Transverse colon (tissue), 4 donors: ENCODE data around the gene FCMR. TPM values are rescaled to one million over a fixed set of nuclear protein-coding genes. Genes with fewer than 3 reads are reported as not detected.

ENCODE experiments used
- DNase-seq: peaks from one replicate; pipeline ENCODE4 v3.0.0-alpha.2; 2019
- H3K27ac ChIP-seq, 4 donors: fragments of 200-600 bp; sonication (generic); 2 replicates each; pipeline ENCODE4 v1.5.1; 2016 to 2018; ENCODE audit warnings: inconsistent platforms in 4 of 4
- H3K27me3 ChIP-seq: fragments of 200-600 bp; sonication (generic); 2 replicates; pipeline ENCODE4 v1.5.1; 2017; ENCODE audit warnings: inconsistent platforms
- H3K36me3 ChIP-seq, 4 donors: fragments of 200-600 bp; sonication (generic); 2 replicates each; pipeline ENCODE4 v1.5.1; 2017 to 2019; ENCODE audit warnings: inconsistent platforms in 4 of 4
- H3K4me1 ChIP-seq, 4 donors: fragments of 200-600 bp; sonication (generic); 2 replicates each; pipeline ENCODE4 v1.5.1; 2017 to 2020; ENCODE audit warnings: inconsistent platforms in 4 of 4
- H3K4me3 ChIP-seq, 4 donors: fragments of 200-600 bp; sonication (generic); 1 replicate in 1 of 4; 2 replicates in 3 of 4; pipeline versions ENCODE4 v1.5.1 to v1.6.1; 2017 to 2019; ENCODE audit warnings: inconsistent platforms in 4 of 4
- H3K9me3 ChIP-seq, 2 donors: fragments of 200-600 bp; sonication (generic); 2 replicates each; pipeline ENCODE4 v1.5.1; 2017 to 2019; ENCODE audit warnings: inconsistent platforms in 2 of 2
- EP300 ChIP-seq: sonication (generic); formaldehyde crosslinking; IDR thresholded peaks from one replicate; pipeline ENCODE4 v1.6.1; 2017; ENCODE audit warnings: antibody characterized with exemption, low read depth
- POLR2A ChIP-seq: fragments of 450-650 bp; IDR thresholded peaks from one replicate; pipeline ENCODE4 v1.6.1; 2016; ENCODE audit warnings: antibody characterized with exemption, mild to moderate bottlenecking, moderate library complexity
- POLR2AphosphoS5 ChIP-seq, 3 donors: sonication (generic); formaldehyde crosslinking; IDR thresholded peaks; one replicate each; pipeline ENCODE4 v1.6.1; 2016; ENCODE audit warnings: antibody characterized with exemption in 3 of 3
- WGBS, 2 donors: methylation state at CpG; one replicate each; pipeline ENCODE4 v1.1.5; 2018; ENCODE audit warnings: low coverage in 1 of 2; 5-methylcytosine and 5-hydroxymethylcytosine counted together
- in situ Hi-C, 4 donors: fragments of 200-750 bp; cut with MboI; loops; one replicate each; pipeline versions ENCODE4 v1.15.0 to v1.15.1; 2017; ENCODE audit warnings: low sequenced_read_pairs in 3 of 4, low pct_ligation_motif_present in 1 of 4, low pct_unique_long_range_greater_than_20kb in 1 of 4
- intact Hi-C: fragments of 100-400 bp; cut with DNase I; formaldehyde crosslinking; loops from one replicate; pipeline ENCODE4 v1.15.1; 2023; ENCODE audit warnings: low total_unique reads
- total RNA-seq, 4 donors: library from RNA; depleted of rRNA; stranded (reverse); fragments of >200 nt; gene quantifications; one replicate each; pipeline ENCODE4 v1.1.0, GENCODE V29; 2016
- TF ChIP-seq, protein P1 (sequence below), 5 experiments: fragments of 200-600 bp in 3 of 5; fragments of 450-650 bp in 2 of 5; sonication (generic) in 3 of 5; IDR thresholded peaks; 1 replicate in 2 of 5; 2 replicates in 3 of 5; pipeline ENCODE4 v1.5.1; 2016 to 2017; ENCODE audit warnings: antibody characterized with exemption in 5 of 5, inconsistent platforms in 3 of 5, mild to moderate bottlenecking in 2 of 5, moderate library complexity in 1 of 5

The FCMR gene
- total RNA-seq, 4 donors from 2014 or later, result 1.00 to 51.6 (median 15.9) TPM

DNA sequence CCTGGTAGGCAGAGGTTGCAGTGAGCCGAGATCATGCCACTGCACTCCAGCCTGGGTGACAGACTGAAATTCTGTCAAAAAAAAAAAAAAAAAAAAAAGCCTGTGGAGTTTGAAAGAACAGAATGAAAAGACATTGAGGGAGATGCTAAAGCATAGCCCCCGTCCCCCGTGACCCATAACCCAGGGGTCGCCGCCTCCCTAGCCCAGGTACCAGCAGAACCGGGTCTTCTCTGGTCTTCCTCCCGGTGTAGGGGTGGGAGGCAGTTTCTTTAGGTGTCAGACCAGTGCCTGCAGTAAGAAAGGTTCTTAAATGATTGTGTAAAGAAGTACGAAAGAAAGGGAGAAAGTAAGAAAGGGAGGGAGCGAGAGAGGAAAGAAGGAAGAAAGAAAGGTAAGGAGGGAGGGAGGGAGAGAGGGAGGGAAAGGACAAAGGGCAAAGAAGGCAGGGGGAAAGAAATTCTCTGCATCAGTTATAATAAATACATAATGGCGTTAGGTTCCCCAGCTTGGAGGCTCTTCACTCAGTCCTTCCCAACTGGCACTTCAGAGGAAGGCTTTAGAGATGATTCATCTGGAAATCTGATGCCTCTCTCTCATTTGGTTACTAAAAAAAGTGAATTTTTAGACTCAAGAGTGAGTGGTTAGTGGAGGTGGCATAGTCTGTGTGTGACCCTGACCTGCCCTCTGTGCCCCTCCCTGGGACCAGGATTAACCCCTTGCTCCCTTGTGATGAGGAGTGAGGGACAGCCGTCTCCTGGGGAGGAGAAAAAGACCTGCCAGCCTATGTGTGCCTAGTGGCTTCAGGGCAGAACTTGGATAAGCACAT, 23.4 kb downstream of the FCMR start:
- intact Hi-C loops, result no loop called here
- TF ChIP-seq, protein P1, sequence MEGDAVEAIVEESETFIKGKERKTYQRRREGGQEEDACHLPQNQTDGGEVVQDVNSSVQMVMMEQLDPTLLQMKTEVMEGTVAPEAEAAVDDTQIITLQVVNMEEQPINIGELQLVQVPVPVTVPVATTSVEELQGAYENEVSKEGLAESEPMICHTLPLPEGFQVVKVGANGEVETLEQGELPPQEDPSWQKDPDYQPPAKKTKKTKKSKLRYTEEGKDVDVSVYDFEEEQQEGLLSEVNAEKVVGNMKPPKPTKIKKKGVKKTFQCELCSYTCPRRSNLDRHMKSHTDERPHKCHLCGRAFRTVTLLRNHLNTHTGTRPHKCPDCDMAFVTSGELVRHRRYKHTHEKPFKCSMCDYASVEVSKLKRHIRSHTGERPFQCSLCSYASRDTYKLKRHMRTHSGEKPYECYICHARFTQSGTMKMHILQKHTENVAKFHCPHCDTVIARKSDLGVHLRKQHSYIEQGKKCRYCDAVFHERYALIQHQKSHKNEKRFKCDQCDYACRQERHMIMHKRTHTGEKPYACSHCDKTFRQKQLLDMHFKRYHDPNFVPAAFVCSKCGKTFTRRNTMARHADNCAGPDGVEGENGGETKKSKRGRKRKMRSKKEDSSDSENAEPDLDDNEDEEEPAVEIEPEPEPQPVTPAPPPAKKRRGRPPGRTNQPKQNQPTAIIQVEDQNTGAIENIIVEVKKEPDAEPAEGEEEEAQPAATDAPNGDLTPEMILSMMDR (IDR thresholded peaks at IDR 0.05), result no peak
- TF ChIP-seq EP300, result no peak
- TF ChIP-seq POLR2AphosphoS5 (IDR thresholded peaks at IDR 0.05), result no peak
- no peak for TF ChIP-seq POLR2A

DNA sequence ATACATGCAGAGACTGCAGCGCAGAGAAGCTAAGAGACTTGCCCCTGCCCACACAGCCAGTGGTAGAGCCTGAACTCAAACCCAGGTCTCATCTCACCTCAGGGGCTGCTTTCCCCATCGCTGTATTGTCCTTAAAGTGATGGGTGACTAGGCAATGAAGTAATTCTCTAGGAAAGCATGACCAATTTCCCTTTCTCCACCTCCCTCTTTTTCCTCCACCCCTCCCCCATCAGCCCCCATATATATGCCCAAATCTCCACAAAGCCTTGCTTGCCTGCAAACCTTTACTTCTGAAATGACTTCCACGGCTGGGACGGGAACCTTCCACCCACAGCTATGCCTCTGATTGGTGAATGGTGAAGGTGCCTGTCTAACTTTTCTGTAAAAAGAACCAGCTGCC, 24.6 kb downstream of the FCMR start, which contains the start of gene IL24:
Gene IL24 (plus strand): TSS at position 269 of the 400 bp plus-strand sequence. CDS start 390 bp downstream, outside the sequence.
- H3K27ac ChIP-seq, result no peak within 1 kb of the TSS
- 44 to 77% methylated on average over 3 to 4 of the region's 4 CpGs for WGBS, 2 donors
- no peaks in the 10 kb centered on the region for H3K9me3 ChIP-seq
- no peak within 1 kb of the TSS for H3K4me3 ChIP-seq
- in situ Hi-C loops, result no loop called here
- DNase-seq, result no peak
- intact Hi-C loops, result no loop called here
- peaks cover 0 to 7% (median 0%) of the 10 kb centered on the region in 4 donors for H3K4me1 ChIP-seq
- peaks cover 6% of the 10 kb centered on the region for H3K27me3 ChIP-seq
- TF ChIP-seq, protein P1 (IDR thresholded peaks at IDR 0.05), result no peak
- no peak for TF ChIP-seq POLR2A
- no peaks in the 10 kb centered on the region for H3K36me3 ChIP-seq

More for the DNA sequence above, 23.4 kb downstream of the FCMR start:
- Histone ChIP-seq H3K27ac (no peak overlapping the region), H3K36me3 (no peaks in the 10 kb centered on the region), H3K9me3 (no peaks in the 10 kb centered on the region), H3K4me3 (no peak overlapping the region), H3K27me3 (peaks cover 5% of the 10 kb centered on the region), H3K4me1 (peaks cover 0 to 7% (median 0%) of the 10 kb centered on the region in 4 donors)
- DNase-seq, result no peak
- in situ Hi-C loops, result no loop called here
- WGBS, 2 donors, result 79 to 86% methylated on average over 4 to 11 of the region's 11 CpGs

DNA sequence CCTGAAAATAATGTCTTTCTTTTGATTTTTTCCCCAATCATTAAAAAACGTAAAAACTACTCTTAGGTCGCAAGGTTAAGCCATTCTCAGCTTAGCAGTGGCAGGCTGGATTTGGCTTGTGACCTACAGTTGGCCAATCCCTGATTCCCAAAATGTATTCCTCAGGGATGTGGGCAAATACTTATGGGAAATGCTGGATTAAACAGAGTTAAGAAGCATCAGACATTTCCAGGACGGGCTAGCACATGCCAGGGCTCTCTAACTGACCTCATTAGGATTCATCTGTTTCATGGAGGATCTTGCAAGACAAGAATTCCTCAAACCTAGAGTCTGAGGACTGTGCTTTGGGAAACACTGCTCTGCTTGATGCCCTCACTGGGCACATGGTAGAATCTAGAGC, 25.5 kb downstream of the FCMR start:
- Histone ChIP-seq H3K36me3 (no peaks in the 10 kb centered on the region), H3K27ac (no peak overlapping the region)
- no peak for TF ChIP-seq EP300
- TF ChIP-seq POLR2AphosphoS5 (IDR thresholded peaks at IDR 0.05), result no peak
- TF ChIP-seq POLR2A, result no peak
- TF ChIP-seq, protein P1 (IDR thresholded peaks at IDR 0.05), result no peak

DNA sequence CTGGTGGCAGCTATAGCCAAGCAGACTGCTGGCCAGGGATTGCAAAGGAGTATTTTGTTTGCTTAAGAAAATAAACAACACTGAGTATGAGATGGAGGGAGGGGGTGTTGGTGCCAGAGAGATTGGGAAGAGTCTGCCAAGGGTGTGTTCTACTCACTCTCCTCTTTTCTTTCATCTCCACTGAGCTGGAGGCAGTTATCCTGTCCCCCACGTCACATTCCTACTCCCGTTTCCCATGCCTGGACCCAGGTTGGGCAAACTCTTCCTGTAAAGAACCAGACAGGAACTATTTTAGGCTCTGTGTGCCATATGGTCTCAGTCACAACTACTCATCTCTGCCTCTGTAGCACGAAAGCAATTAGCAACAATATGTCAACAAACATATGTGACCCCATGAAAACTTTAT, 25.9 kb downstream of the FCMR start:
- TF ChIP-seq, protein P1 (IDR thresholded peaks at IDR 0.05), result no peak
- TF ChIP-seq EP300, result no peak
- TF ChIP-seq POLR2A, result no peak
- TF ChIP-seq POLR2AphosphoS5 (IDR thresholded peaks at IDR 0.05), result no peak
- in situ Hi-C loops, result no loop called here
- H3K27me3 ChIP-seq, result peaks cover 8% of the 10 kb centered on the region
- WGBS, 2 donors, result 8 to 15% methylated on average over 2 to 3 of the region's 3 CpGs
- no peaks in the 10 kb centered on the region for H3K9me3 ChIP-seq
- H3K4me3 ChIP-seq, result no peak overlapping the region
- no peak overlapping the region for H3K27ac ChIP-seq
- H3K4me1 ChIP-seq, result peaks cover 0 to 7% (median 0%) of the 10 kb centered on the region in 4 donors
- intact Hi-C loops, result no loop called here
- no peaks in the 10 kb centered on the region for H3K36me3 ChIP-seq
- DNase-seq, result no peak

More for the DNA sequence above, 25.5 kb downstream of the FCMR start:
- 77 to 78% methylated on average over 2 to 3 of the region's 3 CpGs for WGBS, 2 donors
- Histone ChIP-seq H3K4me1 (peaks cover 0 to 7% (median 0%) of the 10 kb centered on the region in 4 donors), H3K9me3 (no peaks in the 10 kb centered on the region), H3K4me3 (no peak overlapping the region), H3K27me3 (peaks cover 8% of the 10 kb centered on the region)
- no peak for DNase-seq
- in situ Hi-C loops, result no loop called here
- intact Hi-C loops, result no loop called here
